Tibial nerve (tissue), 4 donors: Measurements from ENCODE around the gene RNF111. TPM values are rescaled to one million over a fixed set of nuclear protein-coding genes. Genes with fewer than 3 reads are reported as not detected.
"Not testable (repeated sequence)": the region's sequence is repeated elsewhere in the genome, so short reads cannot be mapped to it uniquely, and the experiment has no call there.

Experiments
- DNase-seq, 2 donors: peaks; one replicate each; pipeline ENCODE4 v3.0.0-alpha.2; 2019; ENCODE audit warnings: low spot score in 2 of 2
- H3K27ac ChIP-seq, 4 donors: fragments of 200-600 bp; sonication (generic) in 3 of 4; one replicate each; pipeline ENCODE4 v1.5.1; 2017 to 2019; ENCODE audit warnings: mild to moderate bottlenecking in 1 of 4
- H3K27me3 ChIP-seq, 2 donors: fragments of 200-600 bp; sonication (generic) in 1 of 2; one replicate each; pipeline versions ENCODE4 v1.5.1 to v1.6.0; 2017 to 2019
- H3K36me3 ChIP-seq, 3 donors: fragments of 200-600 bp; sonication (generic); one replicate each; pipeline ENCODE4 v1.5.1; 2018 to 2019
- H3K4me1 ChIP-seq, 4 donors: fragments of 200-600 bp; sonication (generic) in 3 of 4; one replicate each; pipeline ENCODE4 v1.5.1; 2017 to 2019
- H3K4me3 ChIP-seq, 4 donors: fragments of 200-600 bp; sonication (generic) in 3 of 4; one replicate each; pipeline ENCODE4 v1.5.1; 2017 to 2019; ENCODE audit warnings: mild to moderate bottlenecking in 1 of 4, moderate library complexity in 1 of 4
- H3K9me3 ChIP-seq, 4 donors: fragments of 200-600 bp; sonication (generic) in 3 of 4; one replicate each; pipeline ENCODE4 v1.5.1; 2017 to 2019
- EP300 ChIP-seq, 2 donors: sonication (generic); formaldehyde crosslinking; IDR thresholded peaks; one replicate each; pipeline ENCODE4 v1.6.1; 2017; ENCODE audit warnings: antibody characterized with exemption in 2 of 2, mild to moderate bottlenecking in 1 of 2
- POLR2A ChIP-seq, 2 donors: fragments of 450-650 bp; IDR thresholded peaks; one replicate each; pipeline ENCODE4 v1.6.1; 2017; ENCODE audit warnings: antibody characterized with exemption in 2 of 2, mild to moderate bottlenecking in 2 of 2, moderate library complexity in 2 of 2
- WGBS, 2 donors: methylation state at CpG; one replicate each; pipeline ENCODE4 v1.1.5; 2018; 5-methylcytosine and 5-hydroxymethylcytosine counted together
- total RNA-seq, 4 donors: library from RNA; depleted of rRNA; stranded (reverse); fragments of >200 nt; gene quantifications; one replicate each; pipeline ENCODE4 v1.1.0, GENCODE V29; 2016
- TF ChIP-seq, protein P1 (sequence below), 5 experiments: fragments of 200-600 bp in 3 of 5; fragments of 450-650 bp in 2 of 5; sonication (generic) in 3 of 5; IDR thresholded peaks; one replicate each; pipeline ENCODE4 v1.5.1; 2016 to 2019; ENCODE audit warnings: antibody characterized with exemption in 5 of 5, mild to moderate bottlenecking in 3 of 5, moderate library complexity in 2 of 5

Gene RNF111
- total RNA-seq, 4 donors from 2014 or later = 18.8 to 30.3 (median 20.6) TPM

DNA sequence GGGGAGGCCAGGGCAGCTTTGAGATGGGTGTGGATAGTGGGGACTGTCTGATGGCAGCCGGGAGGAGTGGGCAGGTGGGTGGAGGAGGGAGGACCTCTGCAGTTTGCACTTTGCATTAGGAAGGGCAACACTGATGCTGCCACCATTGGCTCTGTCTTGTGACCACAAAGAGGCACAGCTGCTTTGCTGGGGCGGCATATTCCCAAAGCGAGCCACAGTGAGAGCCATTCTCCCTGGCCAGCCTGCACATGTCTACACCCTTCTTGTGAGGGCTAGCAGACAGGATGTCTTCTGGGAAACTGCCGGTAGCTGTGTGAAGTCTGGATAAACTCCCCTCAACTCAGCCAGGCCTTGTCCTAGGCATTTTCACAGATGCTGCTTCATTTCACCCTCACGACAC lies 155.8 kb downstream of the RNF111 start:
- H3K4me1 ChIP-seq = peaks cover 0 to 8% (median 0%) of the 10 kb centered on the region in 4 donors
- no peaks in the 10 kb centered on the region for H3K9me3 ChIP-seq
- TF ChIP-seq EP300 (IDR thresholded peaks at IDR 0.05) (no peak), POLR2A (IDR thresholded peaks at IDR 0.05) (no peak)
- TF ChIP-seq, protein P1, sequence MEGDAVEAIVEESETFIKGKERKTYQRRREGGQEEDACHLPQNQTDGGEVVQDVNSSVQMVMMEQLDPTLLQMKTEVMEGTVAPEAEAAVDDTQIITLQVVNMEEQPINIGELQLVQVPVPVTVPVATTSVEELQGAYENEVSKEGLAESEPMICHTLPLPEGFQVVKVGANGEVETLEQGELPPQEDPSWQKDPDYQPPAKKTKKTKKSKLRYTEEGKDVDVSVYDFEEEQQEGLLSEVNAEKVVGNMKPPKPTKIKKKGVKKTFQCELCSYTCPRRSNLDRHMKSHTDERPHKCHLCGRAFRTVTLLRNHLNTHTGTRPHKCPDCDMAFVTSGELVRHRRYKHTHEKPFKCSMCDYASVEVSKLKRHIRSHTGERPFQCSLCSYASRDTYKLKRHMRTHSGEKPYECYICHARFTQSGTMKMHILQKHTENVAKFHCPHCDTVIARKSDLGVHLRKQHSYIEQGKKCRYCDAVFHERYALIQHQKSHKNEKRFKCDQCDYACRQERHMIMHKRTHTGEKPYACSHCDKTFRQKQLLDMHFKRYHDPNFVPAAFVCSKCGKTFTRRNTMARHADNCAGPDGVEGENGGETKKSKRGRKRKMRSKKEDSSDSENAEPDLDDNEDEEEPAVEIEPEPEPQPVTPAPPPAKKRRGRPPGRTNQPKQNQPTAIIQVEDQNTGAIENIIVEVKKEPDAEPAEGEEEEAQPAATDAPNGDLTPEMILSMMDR (IDR thresholded peaks at IDR 0.05) = no peak
- H3K27ac ChIP-seq = no peak overlapping the region
- WGBS, 2 donors = 85 to 100% methylated on average over 5 of the region's 5 CpGs
- no peak for DNase-seq
- no peak overlapping the region for H3K4me3 ChIP-seq
- H3K36me3 ChIP-seq = peaks cover 0 to 58% (median 3%) of the 10 kb centered on the region in 3 donors
- no peaks in the 10 kb centered on the region for H3K27me3 ChIP-seq

- peak in 1 of 2 donors; percentile 17 for DNase-seq
- peaks cover 0 to 14% (median 0%) of the 10 kb centered on the region in 4 donors for H3K4me1 ChIP-seq
- not testable (repeated sequence) for H3K27me3 ChIP-seq, H3K4me3 ChIP-seq, H3K9me3 ChIP-seq, H3K27ac ChIP-seq
- H3K36me3 ChIP-seq = peaks cover 0 to 52% (median 3%) of the 10 kb centered on the region in 3 donors
- WGBS, 2 donors = 77 to 83% methylated on average over 10 of the region's 10 CpGs
- TF ChIP-seq, protein P1 (IDR thresholded peaks at IDR 0.05) = peak in 1 of 5 experiments; percentile 29
Observed at GRCh38 chr15:59144594-59144993, 157.1 kb downstream of the RNF111 start.

Other genes starting within 250 kb of the RNF111 start
- 100 to 1,000 TPM in 2 of 4 donors, 10 to 100 TPM in 2; 64.8 to 132 (median 94.3) TPM for gene ADAM10, start 238.0 kb upstream of the RNF111 start, total RNA-seq
- 10 to 100 TPM; 26.1 to 47.4 (median 39.9) TPM for gene MINDY2, start 216.4 kb upstream of the RNF111 start, total RNA-seq
- gene SLTM, start 54.0 kb upstream of the RNF111 start, total RNA-seq = 100 to 1,000 TPM in 3 of 4 donors, 10 to 100 TPM in 1; 87.9 to 126 (median 115) TPM
- gene CCNB2, start 117.5 kb downstream of the RNF111 start, total RNA-seq = 1 to 10 TPM in 2 of 4 donors, under 1 TPM in 1, not detected in 1; 0.44 to 1.2 (median 1.2) TPM
- not detected for gene LDHAL6B, start 219.2 kb downstream of the RNF111 start, total RNA-seq